ENCODE results near the gene TEKTIP1. TPM values are rescaled to one million over a fixed set of nuclear protein-coding genes. Genes with fewer than 3 reads are reported as not detected.

Gene TEKTIP1
- total RNA-seq, 1 donor from 2014 or later, result 0.68 TPM

GRCh38 chr19:3515891-3516422 is 23.0 kb upstream of the TEKTIP1 start:
- no peak overlapping the region for H3K27ac ChIP-seq (ENCODE audit: low read depth, low read length)
- Mint-ChIP-seq H3K4me1 (ENCODE audit: low read depth, unreplicated experiment) (peaks cover 13% of the 10 kb centered on the region), H3K27ac (ENCODE audit: unreplicated experiment) (no peak overlapping the region), H3K36me3 (ENCODE audit: low read depth, unreplicated experiment) (peaks cover 3% of the 10 kb centered on the region), H3K9me3 (ENCODE audit: unreplicated experiment) (no peaks in the 10 kb centered on the region), H3K27me3 (ENCODE audit: low read depth, unreplicated experiment) (no peaks in the 10 kb centered on the region), H3K4me3 (ENCODE audit: unreplicated experiment) (no peak overlapping the region)
- DNase-seq (ENCODE audit: low read depth) (peak; percentile 54), FAIRE-seq (no peak)
- no peak overlapping the region for H2AFZ ChIP-seq (ENCODE audit: low read depth, low read length)
- peaks cover under 1% of the 10 kb centered on the region for H3K36me3 ChIP-seq (ENCODE audit: insufficient read depth, low read length)
- no peak overlapping the region for H3K9ac ChIP-seq (ENCODE audit: low read length)
- TF ChIP-seq CTCF (IDR thresholded peaks at IDR 0.05; ENCODE audit: insufficient read depth, low read depth, low read length), result no peak
- TF ChIP-seq EZH2 (IDR thresholded peaks at IDR 0.05; ENCODE audit: insufficient read depth, low read length), result no peak
- no peaks in the 10 kb centered on the region for H3K9me3 ChIP-seq (ENCODE audit: insufficient read depth, low read depth, low read length)
- no peak overlapping the region for H3K4me2 ChIP-seq (ENCODE audit: low read length)
- peaks cover 12% of the 10 kb centered on the region for H3K4me1 ChIP-seq (ENCODE audit: insufficient read depth, low read length)
- H3K79me2 ChIP-seq (ENCODE audit: insufficient read depth, low read length), result peaks cover 100% of the 10 kb centered on the region
- H3K27me3 ChIP-seq (ENCODE audit: insufficient read depth, low read length), result no peaks in the 10 kb centered on the region
- H4K20me1 ChIP-seq (ENCODE audit: insufficient read depth, low read length), result peaks cover 100% of the 10 kb centered on the region
- H3K4me3 ChIP-seq (ENCODE audit: insufficient read depth, low read depth, low read length), result no peak overlapping the region

GRCh38 chr19:3516675-3517207 is 22.2 kb upstream of the TEKTIP1 start:
- Mint-ChIP-seq H3K27me3 (ENCODE audit: low read depth, unreplicated experiment) (no peaks in the 10 kb centered on the region), H3K4me1 (ENCODE audit: low read depth, unreplicated experiment) (peaks cover 16% of the 10 kb centered on the region), H3K36me3 (ENCODE audit: low read depth, unreplicated experiment) (peaks cover 5% of the 10 kb centered on the region), H3K9me3 (ENCODE audit: unreplicated experiment) (no peaks in the 10 kb centered on the region), H3K27ac (ENCODE audit: unreplicated experiment) (no peak overlapping the region), H3K4me3 (ENCODE audit: unreplicated experiment) (no peak overlapping the region)
- peaks cover 100% of the 10 kb centered on the region for H3K79me2 ChIP-seq (ENCODE audit: insufficient read depth, low read length)
- no peak overlapping the region for H3K4me3 ChIP-seq (ENCODE audit: insufficient read depth, low read depth, low read length)
- FAIRE-seq (no peak), DNase-seq (ENCODE audit: low read depth) (no peak)
- no peak overlapping the region for H3K4me2 ChIP-seq (ENCODE audit: low read length)
- H3K9me3 ChIP-seq (ENCODE audit: insufficient read depth, low read depth, low read length), result no peaks in the 10 kb centered on the region
- H3K27me3 ChIP-seq (ENCODE audit: insufficient read depth, low read length), result no peaks in the 10 kb centered on the region
- peaks cover 2% of the 10 kb centered on the region for H3K36me3 ChIP-seq (ENCODE audit: insufficient read depth, low read length)
- peaks cover 98% of the 10 kb centered on the region for H4K20me1 ChIP-seq (ENCODE audit: insufficient read depth, low read length)
- no peak for TF ChIP-seq EZH2 (IDR thresholded peaks at IDR 0.05; ENCODE audit: insufficient read depth, low read length)
- TF ChIP-seq CTCF (IDR thresholded peaks at IDR 0.05; ENCODE audit: insufficient read depth, low read depth, low read length), result no peak
- H3K27ac ChIP-seq (ENCODE audit: low read depth, low read length), result no peak overlapping the region
- no peak overlapping the region for H3K9ac ChIP-seq (ENCODE audit: low read length)
- no peak overlapping the region for H2AFZ ChIP-seq (ENCODE audit: low read depth, low read length)
- peaks cover 12% of the 10 kb centered on the region for H3K4me1 ChIP-seq (ENCODE audit: insufficient read depth, low read length)

GRCh38 chr19:3517638-3518037 is 21.3 kb upstream of the TEKTIP1 start:
- no peaks in the 10 kb centered on the region for H3K27me3 Mint-ChIP-seq (ENCODE audit: low read depth, unreplicated experiment)
- Histone ChIP-seq H4K20me1 (ENCODE audit: insufficient read depth, low read length) (peaks cover 98% of the 10 kb centered on the region), H3K4me1 (ENCODE audit: insufficient read depth, low read length) (peaks cover 12% of the 10 kb centered on the region), H3K27me3 (ENCODE audit: insufficient read depth, low read length) (no peaks in the 10 kb centered on the region), H3K79me2 (ENCODE audit: insufficient read depth, low read length) (peaks cover 100% of the 10 kb centered on the region), H3K9me3 (ENCODE audit: insufficient read depth, low read depth, low read length) (no peaks in the 10 kb centered on the region), H3K27ac (ENCODE audit: low read depth, low read length) (no peak overlapping the region), H3K4me3 (ENCODE audit: insufficient read depth, low read depth, low read length) (no peak overlapping the region), H3K4me2 (ENCODE audit: low read length) (no peak overlapping the region), H3K9ac (ENCODE audit: low read length) (no peak overlapping the region), H3K36me3 (ENCODE audit: insufficient read depth, low read length) (peaks cover 2% of the 10 kb centered on the region), H2AFZ (ENCODE audit: low read depth, low read length) (no peak overlapping the region)
- FAIRE-seq, result no peak
- no peak for DNase-seq (ENCODE audit: low read depth)
- TF ChIP-seq EZH2 (IDR thresholded peaks at IDR 0.05; ENCODE audit: insufficient read depth, low read length), result no peak
- no peak for TF ChIP-seq CTCF (IDR thresholded peaks at IDR 0.05; ENCODE audit: insufficient read depth, low read depth, low read length)
- peaks cover 5% of the 10 kb centered on the region for H3K36me3 Mint-ChIP-seq (ENCODE audit: low read depth, unreplicated experiment)
- no peak overlapping the region for H3K4me3 Mint-ChIP-seq (ENCODE audit: unreplicated experiment)
- no peaks in the 10 kb centered on the region for H3K9me3 Mint-ChIP-seq (ENCODE audit: unreplicated experiment)
- no peak overlapping the region for H3K27ac Mint-ChIP-seq (ENCODE audit: unreplicated experiment)
- peaks cover 16% of the 10 kb centered on the region for H3K4me1 Mint-ChIP-seq (ENCODE audit: low read depth, unreplicated experiment)
